Measurements from ENCODE around the gene ADAM22.

The ADAM22 gene

DNA sequence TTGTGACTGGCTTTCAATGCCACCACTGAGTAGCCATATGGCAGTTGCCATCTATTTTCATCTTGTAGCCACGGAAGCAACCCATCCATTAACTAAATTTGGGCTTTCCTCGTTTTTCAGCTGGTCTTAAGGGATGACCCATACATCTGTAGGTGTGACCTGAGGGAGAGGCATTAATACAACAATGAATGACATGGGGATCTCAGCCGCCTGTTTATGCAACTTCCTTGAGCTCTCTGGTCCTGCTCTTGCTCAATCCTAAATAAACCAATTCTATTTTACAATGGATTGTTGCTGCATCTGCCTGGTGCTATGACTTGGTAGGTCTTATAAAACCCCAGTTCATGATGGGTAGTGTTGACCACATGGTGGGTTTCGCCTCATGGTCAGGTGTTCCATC is 21.9 kb upstream of the ADAM22 start:
- Histone ChIP-seq H3F3A (ENCODE audit: insufficient read depth, low read length) (no peaks in the 10 kb centered on the region), H3K9ac (ENCODE audit: low read length) (no peak overlapping the region), H3K9me2 (replicated peaks; ENCODE audit: insufficient read depth, low read length) (no peaks in the 10 kb centered on the region), H3K4me3 (ENCODE audit: low read length) (no peak overlapping the region), H3K27ac (ENCODE audit: low read length) (no peak overlapping the region), H3K27me3 (replicated peaks; ENCODE audit: insufficient read depth, low read length) (no peaks in the 10 kb centered on the region), H3K4me1 (ENCODE audit: low read length) (no peaks in the 10 kb centered on the region), H4K20me1 (ENCODE audit: insufficient read depth, low read length) (no peaks in the 10 kb centered on the region), H3K79me2 (ENCODE audit: low read length) (no peaks in the 10 kb centered on the region), H3K9me3 (replicated peaks; ENCODE audit: insufficient read depth, low read length) (no peaks in the 10 kb centered on the region), H3K36me3 (replicated peaks; ENCODE audit: insufficient read depth, low read length) (no peaks in the 10 kb centered on the region; the same call in 1 of the 2 replicates), H3K4me2 (ENCODE audit: low read depth, low read length) (no peak overlapping the region), H2AFZ (ENCODE audit: low read length) (no peak overlapping the region)
- DNase-seq = no peak
- TF ChIP-seq EZH2 (optimal IDR thresholded peaks at IDR 0.05; ENCODE audit: low read depth, low read length) = no peak
- TF ChIP-seq, protein P1, sequence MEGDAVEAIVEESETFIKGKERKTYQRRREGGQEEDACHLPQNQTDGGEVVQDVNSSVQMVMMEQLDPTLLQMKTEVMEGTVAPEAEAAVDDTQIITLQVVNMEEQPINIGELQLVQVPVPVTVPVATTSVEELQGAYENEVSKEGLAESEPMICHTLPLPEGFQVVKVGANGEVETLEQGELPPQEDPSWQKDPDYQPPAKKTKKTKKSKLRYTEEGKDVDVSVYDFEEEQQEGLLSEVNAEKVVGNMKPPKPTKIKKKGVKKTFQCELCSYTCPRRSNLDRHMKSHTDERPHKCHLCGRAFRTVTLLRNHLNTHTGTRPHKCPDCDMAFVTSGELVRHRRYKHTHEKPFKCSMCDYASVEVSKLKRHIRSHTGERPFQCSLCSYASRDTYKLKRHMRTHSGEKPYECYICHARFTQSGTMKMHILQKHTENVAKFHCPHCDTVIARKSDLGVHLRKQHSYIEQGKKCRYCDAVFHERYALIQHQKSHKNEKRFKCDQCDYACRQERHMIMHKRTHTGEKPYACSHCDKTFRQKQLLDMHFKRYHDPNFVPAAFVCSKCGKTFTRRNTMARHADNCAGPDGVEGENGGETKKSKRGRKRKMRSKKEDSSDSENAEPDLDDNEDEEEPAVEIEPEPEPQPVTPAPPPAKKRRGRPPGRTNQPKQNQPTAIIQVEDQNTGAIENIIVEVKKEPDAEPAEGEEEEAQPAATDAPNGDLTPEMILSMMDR (IDR thresholded peaks at IDR 0.05; ENCODE audit: low read length) = no peak

DNA sequence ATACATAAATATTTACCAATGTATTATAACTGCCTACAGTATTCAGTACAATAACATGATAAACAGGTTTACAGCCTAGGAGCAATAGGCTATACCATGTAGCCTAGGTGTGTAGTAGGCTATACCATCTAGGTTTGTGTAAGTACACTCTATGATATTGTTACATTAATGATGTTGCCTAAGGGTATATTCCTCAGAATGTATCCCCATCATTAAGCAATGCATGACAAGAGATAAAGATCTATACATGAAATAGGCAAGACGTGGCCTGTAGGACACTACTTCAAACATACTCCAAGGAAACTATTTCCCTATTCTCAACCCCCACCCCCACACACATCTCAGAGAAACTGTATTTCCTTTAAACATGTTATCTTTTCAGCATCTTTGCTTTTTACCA is 15.3 kb upstream of the ADAM22 start:
- H3K36me3 ChIP-seq (replicated peaks; ENCODE audit: insufficient read depth, low read length) = no peaks in the 10 kb centered on the region
- H3K79me2 ChIP-seq (ENCODE audit: low read length) = no peaks in the 10 kb centered on the region
- no peak overlapping the region for H3K4me3 ChIP-seq (ENCODE audit: low read length)
- H2AFZ ChIP-seq (ENCODE audit: low read length) = no peak overlapping the region
- no peaks in the 10 kb centered on the region for H3K9me3 ChIP-seq (replicated peaks; ENCODE audit: insufficient read depth, low read length)
- TF ChIP-seq EZH2 (optimal IDR thresholded peaks at IDR 0.05; ENCODE audit: low read depth, low read length) = no peak
- no peak for TF ChIP-seq EZH2phosphoT487 (IDR thresholded peaks at IDR 0.05; ENCODE audit: low read length)
- TF ChIP-seq, protein P1 (IDR thresholded peaks at IDR 0.05; ENCODE audit: low read length) = no peak
- no peaks in the 10 kb centered on the region for H4K20me1 ChIP-seq (ENCODE audit: insufficient read depth, low read length)
- no peak for DNase-seq
- no peak overlapping the region for H3K9ac ChIP-seq (ENCODE audit: low read length)
- no peaks in the 10 kb centered on the region for H3K27me3 ChIP-seq (replicated peaks; ENCODE audit: insufficient read depth, low read length)
- H3K9me2 ChIP-seq (replicated peaks; ENCODE audit: insufficient read depth, low read length) = no peaks in the 10 kb centered on the region
- no peak overlapping the region for H3K27ac ChIP-seq (ENCODE audit: low read length)
- H3K4me2 ChIP-seq (ENCODE audit: low read depth, low read length) = no peak overlapping the region
- peaks cover 7% of the 10 kb centered on the region for H3K4me1 ChIP-seq (ENCODE audit: low read length)
- no peaks in the 10 kb centered on the region for H3F3A ChIP-seq (ENCODE audit: insufficient read depth, low read length)

DNA sequence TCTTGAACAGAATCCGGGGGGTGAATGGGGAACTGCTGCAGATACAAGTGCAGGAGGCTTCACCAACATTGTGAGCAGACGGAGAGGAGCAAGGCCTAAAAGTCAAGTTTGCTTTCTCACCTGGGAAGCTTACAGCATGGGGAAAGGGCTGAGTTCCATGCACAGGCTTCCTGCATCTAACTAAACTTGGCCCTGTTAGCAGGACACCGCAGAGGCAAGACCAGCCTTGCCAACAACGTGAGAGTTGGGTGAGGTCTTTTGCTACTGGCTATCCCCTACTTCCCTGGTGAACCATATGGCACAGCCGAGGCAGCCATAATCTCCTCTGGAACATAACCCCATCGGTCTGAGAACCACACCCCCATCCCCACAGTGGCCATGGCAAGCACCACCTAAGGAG is 14.2 kb upstream of the ADAM22 start:
- TF ChIP-seq, protein P1 (IDR thresholded peaks at IDR 0.05; ENCODE audit: low read length) = no peak
- TF ChIP-seq EZH2 (optimal IDR thresholded peaks at IDR 0.05; ENCODE audit: low read depth, low read length) = no peak
- TF ChIP-seq EZH2phosphoT487 (IDR thresholded peaks at IDR 0.05; ENCODE audit: low read length) = no peak
- Histone ChIP-seq H3K4me1 (ENCODE audit: low read length) (peaks cover 7% of the 10 kb centered on the region), H3K4me2 (ENCODE audit: low read depth, low read length) (no peak overlapping the region), H3K27me3 (replicated peaks; ENCODE audit: insufficient read depth, low read length) (no peaks in the 10 kb centered on the region), H2AFZ (ENCODE audit: low read length) (no peak overlapping the region), H3K79me2 (ENCODE audit: low read length) (no peaks in the 10 kb centered on the region), H3K36me3 (replicated peaks; ENCODE audit: insufficient read depth, low read length) (no peaks in the 10 kb centered on the region), H4K20me1 (ENCODE audit: insufficient read depth, low read length) (no peaks in the 10 kb centered on the region), H3K9ac (ENCODE audit: low read length) (no peak overlapping the region), H3F3A (ENCODE audit: insufficient read depth, low read length) (no peaks in the 10 kb centered on the region), H3K27ac (ENCODE audit: low read length) (no peak overlapping the region), H3K9me2 (replicated peaks; ENCODE audit: insufficient read depth, low read length) (no peaks in the 10 kb centered on the region), H3K4me3 (ENCODE audit: low read length) (no peak overlapping the region), H3K9me3 (replicated peaks; ENCODE audit: insufficient read depth, low read length) (no peaks in the 10 kb centered on the region)
- no peak for DNase-seq
